IMR-90 (cell line): ENCODE measurements around the gene GGNBP2. TPM values are rescaled to one million over a fixed set of nuclear protein-coding genes. Genes with fewer than 3 reads are reported as not detected.

Experiments used
- ATAC-seq: fragments of 200-7000 bp; cut with Tn5 transposase; 2 replicates; pipeline ENCODE4 v1.9.1; 2020; ENCODE audit warnings: low read depth, mild to moderate bottlenecking, moderate library complexity
- BruUV-seq: library from RNA; stranded (reverse); fragments of 400-500 nt; replicated peaks from 2 replicates; lab custom pipeline; 2021; lab: Mats Ljungman, UMichigan
- CTCF ChIA-PET: fragments of 300-600 bp; formaldehyde crosslinking; extraction: SDS; loops from one replicate; lab custom pipeline; 2021; ENCODE audit warnings: antibody characterized with exemption; lab: Yijun Ruan, JAX
- POLR2A ChIA-PET: fragments of 300-600 bp; sonication (Branson Sonifier 250); formaldehyde crosslinking; loops from one replicate; lab custom pipeline; 2022; ENCODE audit warnings: antibody characterized with exemption; ENCODE audit not compliant: unreplicated experiment; lab: Charles Lee
- DNase-seq: peaks from one replicate; pipeline ENCODE4 v3.0.0; 2013
- H2AFZ ChIP-seq: replicated peaks from 2 replicates; pipeline ENCODE3; 2013; ENCODE audit warnings: low read length, mild to moderate bottlenecking; ENCODE audit not compliant: poor library complexity
- H2AK5ac ChIP-seq: 2 replicates; pipeline ENCODE4 v1.6.1; 2013; ENCODE audit warnings: low read depth, low read length, inconsistent platforms
- H2AK9ac ChIP-seq: replicated peaks from 2 replicates; pipeline ENCODE3; 2013; ENCODE audit warnings: mild to moderate bottlenecking, low read depth, low read length, moderate library complexity; ENCODE audit not compliant: poor library complexity
- H2BK120ac ChIP-seq: 2 replicates; pipeline ENCODE4 v1.6.1; 2013; ENCODE audit warnings: low read depth, low read length, inconsistent platforms
- H2BK15ac ChIP-seq: 3 replicates; pipeline ENCODE4 v1.6.1; 2013; ENCODE audit warnings: low read depth, low read length, inconsistent platforms
- H2BK20ac ChIP-seq: 2 replicates; pipeline ENCODE4 v1.6.1; 2013; ENCODE audit warnings: low read depth, mild to moderate bottlenecking, inconsistent platforms, low read length, moderate library complexity
- H2BK5ac ChIP-seq: 2 replicates; pipeline ENCODE4 v1.6.1; 2013; ENCODE audit warnings: mild to moderate bottlenecking, low read depth, low read length, inconsistent platforms; ENCODE audit not compliant: poor library complexity, severe bottlenecking
- H3K14ac ChIP-seq: replicated peaks from 2 replicates; pipeline ENCODE4 v1.6.1; 2013; ENCODE audit warnings: low read depth, low read length, inconsistent platforms
- H3K18ac ChIP-seq: 2 replicates; pipeline ENCODE4 v1.6.1; 2013; ENCODE audit warnings: low read depth, low read length, control low read depth
- H3K23ac ChIP-seq: 2 replicates; pipeline ENCODE4 v1.6.1; 2013; ENCODE audit warnings: low read depth, low read length, inconsistent platforms
- H3K27ac ChIP-seq: 2 replicates; pipeline ENCODE4 v1.5.1; 2013; ENCODE audit warnings: mild to moderate bottlenecking, control low read depth, low read length; ENCODE audit not compliant: insufficient read depth
- H3K27me3 ChIP-seq: 2 replicates; pipeline ENCODE4 v1.6.1; 2013; ENCODE audit warnings: low read length; ENCODE audit not compliant: control insufficient read depth, insufficient read depth
- H3K36me3 ChIP-seq: 2 replicates; pipeline ENCODE4 v1.6.1; 2013; ENCODE audit warnings: low read length, mixed read lengths; ENCODE audit not compliant: control insufficient read depth, insufficient read depth
- H3K4ac ChIP-seq: 2 replicates; pipeline ENCODE4 v1.6.1; 2013; ENCODE audit warnings: low read depth, low read length, inconsistent platforms
- H3K4me1 ChIP-seq: 2 replicates; pipeline ENCODE4 v1.6.1; 2013; ENCODE audit warnings: low read length, mixed read lengths; ENCODE audit not compliant: control insufficient read depth, insufficient read depth
- H3K4me2 ChIP-seq: 2 replicates; pipeline ENCODE4 v1.6.1; 2013; ENCODE audit warnings: low read depth, mild to moderate bottlenecking, control low read depth, low read length, moderate library complexity
- H3K4me3 ChIP-seq: 2 replicates; pipeline ENCODE4 v1.5.1; 2013; ENCODE audit warnings: low read depth, mild to moderate bottlenecking, control low read depth, low read length, moderate library complexity; ENCODE audit not compliant: insufficient read depth
- H3K56ac ChIP-seq: 2 replicates; pipeline ENCODE4 v1.6.1; 2013; ENCODE audit warnings: low read length, inconsistent platforms; ENCODE audit not compliant: insufficient read depth; ENCODE audit errors: extremely low read depth
- H3K79me1 ChIP-seq, 2 experiments: 2 replicates each; pipeline ENCODE4 v1.6.1; 2013; ENCODE audit warnings: low read length in 2 of 2, inconsistent platforms in 1 of 2, low read depth in 1 of 2
- H3K9ac ChIP-seq: 2 replicates; pipeline ENCODE4 v1.6.1; 2013; ENCODE audit warnings: low read depth, low read length, control low read depth
- H3K9me1 ChIP-seq: 2 replicates; pipeline ENCODE4 v1.6.1; 2013; ENCODE audit warnings: low read length, inconsistent platforms; ENCODE audit not compliant: insufficient read depth
- H3K9me3 ChIP-seq: 2 replicates; pipeline ENCODE4 v1.6.1; 2013; ENCODE audit warnings: low read length; ENCODE audit not compliant: control insufficient read depth, insufficient read depth
- H4K20me1 ChIP-seq: 2 replicates; pipeline ENCODE4 v1.6.1; 2013; ENCODE audit warnings: low read length, inconsistent platforms; ENCODE audit not compliant: insufficient read depth
- H4K5ac ChIP-seq: 2 replicates; pipeline ENCODE4 v1.6.1; 2013; ENCODE audit warnings: mild to moderate bottlenecking, low read depth, low read length, control low read depth
- H4K8ac ChIP-seq, 2 experiments: 2 replicates each; pipeline ENCODE4 v1.6.1; 2013; ENCODE audit warnings: low read depth in 2 of 2, low read length in 2 of 2, control low read depth in 1 of 2, inconsistent platforms in 1 of 2
- H4K91ac ChIP-seq: 2 replicates; pipeline ENCODE4 v1.6.1; 2013; ENCODE audit warnings: low read depth, low read length, inconsistent platforms; ENCODE audit not compliant: insufficient read depth
- BHLHE40 ChIP-seq: fragments of 150-350 bp; IDR thresholded peaks from 2 replicates; pipeline ENCODE4 v1.6.1; 2016; ENCODE audit warnings: mild to moderate bottlenecking, low read depth, low read length
- CEBPB ChIP-seq: IDR thresholded peaks from 2 replicates; pipeline ENCODE4 v1.6.1; 2012; ENCODE audit warnings: low read depth, low read length, improper control_type of control experiment
- CHD1 ChIP-seq: IDR thresholded peaks from 2 replicates; pipeline ENCODE4 v1.6.1; 2012; ENCODE audit warnings: low read depth, low read length, improper control_type of control experiment
- CTCF ChIP-seq: conservative IDR thresholded peaks from 2 replicates; pipeline ENCODE4 v1.5.1; 2012; ENCODE audit warnings: mild to moderate bottlenecking, low read depth, low read length, improper control_type of control experiment
- FOS ChIP-seq: fragments of 150-350 bp; IDR thresholded peaks from 2 replicates; pipeline ENCODE4 v1.6.1; 2016; ENCODE audit warnings: low read depth, low read length
- MAFK ChIP-seq: IDR thresholded peaks from 2 replicates; pipeline ENCODE4 v1.6.1; 2012; ENCODE audit warnings: low read depth, low read length, improper control_type of control experiment
- MAZ ChIP-seq: IDR thresholded peaks from 2 replicates; pipeline ENCODE4 v1.6.1; 2012; ENCODE audit warnings: low read depth, mild to moderate bottlenecking, low read length, improper control_type of control experiment, moderate library complexity, borderline replicate concordance
- MXI1 ChIP-seq: IDR thresholded peaks from 2 replicates; pipeline ENCODE4 v1.6.1; 2012; ENCODE audit warnings: low read depth, mild to moderate bottlenecking, low read length, moderate library complexity, borderline replicate concordance
- NFE2L2 ChIP-seq: fragments of 150-350 bp; IDR thresholded peaks from 2 replicates; pipeline ENCODE4 v1.6.1; 2016; ENCODE audit warnings: low read depth, mild to moderate bottlenecking, low read length
- POLR2A ChIP-seq: IDR thresholded peaks from 2 replicates; pipeline ENCODE4 v1.6.1; 2012; ENCODE audit warnings: mild to moderate bottlenecking, low read depth, low read length
- RAD21 ChIP-seq: IDR thresholded peaks from 2 replicates; pipeline ENCODE4 v1.6.1; 2012; ENCODE audit warnings: low read length, improper control_type of control experiment
- RFX5 ChIP-seq: IDR thresholded peaks from 2 replicates; pipeline ENCODE4 v1.8.0; 2012; ENCODE audit warnings: low read depth, mild to moderate bottlenecking, low read length, moderate library complexity
- SMC3 ChIP-seq: fragments of 150-350 bp; IDR thresholded peaks from 2 replicates; pipeline ENCODE4 v1.6.1; 2016; ENCODE audit warnings: low read depth, mild to moderate bottlenecking, antibody characterized with exemption, low read length, moderate library complexity
- USF2 ChIP-seq: fragments of 150-350 bp; IDR thresholded peaks from 2 replicates; pipeline ENCODE4 v1.6.1; 2017; ENCODE audit warnings: mild to moderate bottlenecking, antibody characterized with exemption, low read length, low read depth
- WGBS, 2 experiments: methylation state at CpG; one replicate each; pipeline versions ENCODE4 v1.1.5 to v1.1.7; 2013; ENCODE audit warnings: missing lambda C conversion rate in 2 of 2; ENCODE audit not compliant: insufficient read length in 1 of 2; ENCODE audit errors: extremely low coverage in 2 of 2; 5-methylcytosine and 5-hydroxymethylcytosine counted together
- dilution Hi-C: fragments of 300-500 bp; cut with HindIII; formaldehyde crosslinking; loops from one replicate; pipeline ENCODE4 v1.14.3; 2018; ENCODE audit warnings: low sequenced_read_pairs; ENCODE audit not compliant: unreplicated experiment
- in situ Hi-C: fragments of 300-500 bp; cut with MboI; formaldehyde crosslinking; loops from 3 replicates; pipeline ENCODE4 v1.14.3; 2019; ENCODE audit warnings: low sequenced_read_pairs, inconsistent platforms, mixed read lengths
- intact Hi-C: fragments of 100-400 bp; cut with micrococcal nuclease; formaldehyde crosslinking; loops from 2 replicates; pipeline ENCODE4 v1.10.0; 2022
- polyA plus RNA-seq, 3 experiments: library from polyadenylated mRNA; depleted of rRNA; stranded (reverse); fragments of >200 nt; gene quantifications; 2 replicates each; pipeline ENCODE4 v1.2.3, GENCODE V29; 2012; ENCODE audit warnings: low replicate concordance in 1 of 3
- total RNA-seq: library from RNA; depleted of rRNA; stranded (reverse); fragments of >200 nt; gene quantifications from 2 replicates; pipeline ENCODE4 v1.2.3, GENCODE V29; 2012

GGNBP2 gene
- total and polyA plus RNA-seq, 2 of the 4 experiments (the other 2 are of a cell fraction), result 40.7 to 56.2 TPM

- H3K36me3 ChIP-seq, result no peaks in the 10 kb centered on the region
- H3K4me3 ChIP-seq, result no peak overlapping the region
- H4K20me1 ChIP-seq, result no peaks in the 10 kb centered on the region; the same call in 1 of the 2 replicates
- peaks cover 2% of the 10 kb centered on the region; the same call in 1 of the 2 replicates for H3K4me1 ChIP-seq
- H2BK20ac ChIP-seq, result no peak overlapping the region
- no peak overlapping the region; the same call in 1 of the 2 replicates for H3K23ac ChIP-seq
- ATAC-seq (0 out of 2 replicates have a peak, but pooled peaks have one; percentile 9), DNase-seq (no peak)
- no peak overlapping the region for H2AFZ ChIP-seq
- H3K9me3 ChIP-seq, result no peaks in the 10 kb centered on the region
- POLR2A ChIA-PET, result no interaction called here
- H3K4me2 ChIP-seq, result no peak overlapping the region
- H3K9ac ChIP-seq, result no peak overlapping the region
- in situ Hi-C loops (loop anchor here (5.0 to 10.0 kb wide), 2 partner anchors 414 to 612 kb away; no protein-coding TSS in a partner anchor), dilution Hi-C loops (loop anchor here (25.0 kb wide), 1 partner anchor 429 kb away; no protein-coding TSS in a partner anchor), intact Hi-C loops (loop anchor here (10.0 kb wide), 1 partner anchor 312 kb away; the partner anchor contains the start of gene AATF)
- H3K9me1 ChIP-seq, result no peaks in the 10 kb centered on the region
- no peak overlapping the region for H2AK5ac ChIP-seq
- H2BK15ac ChIP-seq, result no peak overlapping the region
- no peak overlapping the region for H2BK120ac ChIP-seq
- H3K18ac ChIP-seq, result no peak overlapping the region
- no TSS peak for BruUV-seq
- no peak overlapping the region for H3K14ac ChIP-seq
- H3K4ac ChIP-seq, result no peak overlapping the region
- H3K27me3 ChIP-seq, result peaks cover 69% of the 10 kb centered on the region
- H4K5ac ChIP-seq, result no peak overlapping the region
- no peak overlapping the region for H3K27ac ChIP-seq
- no peak overlapping the region for H4K8ac ChIP-seq
- H2BK5ac ChIP-seq, result no peak overlapping the region
- TF ChIP-seq RAD21, result no peak
- TF ChIP-seq NFE2L2, result no peak
- TF ChIP-seq USF2, result no peak
- no peak for TF ChIP-seq RFX5
- TF ChIP-seq MXI1, result no peak
- TF ChIP-seq FOS, result no peak
- no peak for TF ChIP-seq CHD1
- TF ChIP-seq CEBPB, result no peak
- TF ChIP-seq SMC3, result no peak
- no peak for TF ChIP-seq MAFK
- TF ChIP-seq BHLHE40, result no peak
- TF ChIP-seq MAZ, result no peak
- no peak for TF ChIP-seq POLR2A
- TF ChIP-seq CTCF, result no peak
- no peak overlapping the region for H2AK9ac ChIP-seq
- H4K91ac ChIP-seq, result no peak overlapping the region
- CTCF ChIA-PET, result interaction anchor here (1.1 kb wide), 1 partner anchor 414 kb away, joined by 4 read pairs; no protein-coding TSS in a partner anchor
- H3K56ac ChIP-seq, result no peak overlapping the region
- no peaks in the 10 kb centered on the region for H3K79me1 ChIP-seq
- 0% methylated on average over 1 of the region's 18 CpGs; no CpG with 5 or more reads in 1 of the 2 experiments for WGBS, 2 experiments
These were observed 88.4 kb downstream of the GGNBP2 start for GRCh38 chr17:36632916-36633771.
